ENCODE data around the gene MRTFB. TPM values are rescaled to one million over a fixed set of nuclear protein-coding genes. Genes with fewer than 3 reads are reported as not detected.
"Not testable (repeated sequence)": the region's sequence is repeated elsewhere in the genome, so short reads cannot be mapped to it uniquely, and the experiment has no call there.

The MRTFB gene
- 36.3 TPM for total RNA-seq

DNA sequence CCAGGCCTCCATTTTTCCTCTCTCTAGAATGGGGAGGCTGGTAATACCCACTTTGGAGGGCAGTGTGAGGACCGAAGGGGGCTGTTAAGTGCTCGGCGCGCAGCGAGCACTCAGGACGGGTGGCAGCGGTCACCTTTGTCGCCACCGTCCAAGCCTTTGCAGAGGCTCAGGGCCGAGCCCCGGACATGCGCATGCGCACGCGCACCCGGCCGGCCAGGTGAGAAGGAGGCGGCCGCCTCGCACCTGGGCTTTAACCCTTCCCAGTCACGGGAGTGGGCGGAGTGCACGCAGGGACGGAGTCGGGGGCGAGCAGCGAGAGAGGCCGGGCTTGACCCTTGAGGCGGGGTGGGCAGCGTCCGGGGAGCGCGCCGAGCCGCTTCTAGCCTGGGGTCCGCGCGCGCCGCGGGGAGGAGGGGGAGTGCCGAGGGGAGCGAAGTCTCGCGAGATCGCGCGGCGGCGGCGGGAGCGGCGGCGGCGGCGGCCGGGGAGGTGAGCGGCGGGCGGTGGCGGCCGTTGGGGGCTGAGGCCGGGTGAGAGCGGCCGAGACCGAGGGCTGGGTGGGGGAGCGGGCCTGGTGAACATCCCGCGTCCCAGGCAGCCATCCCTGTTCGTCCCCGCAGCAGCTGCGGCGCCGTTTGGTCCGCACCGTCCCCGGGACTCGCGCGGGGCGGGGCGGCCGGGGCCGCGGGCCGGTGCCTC is at the start of gene MRTFB:
TSS of gene MRTFB (plus strand) at position 443 of the 699 bp plus-strand sequence. CDS start 69,288 bp downstream, outside the sequence.
- DNase-seq: peak; percentile 74

- DNase-seq: not testable (repeated sequence)
These were observed 47.6 kb upstream of the MRTFB start for GRCh38 chr16:14023526-14023925.

- no peak for DNase-seq
These were observed 46.8 kb upstream of the MRTFB start for GRCh38 chr16:14024283-14024682.

- no peak for DNase-seq
These were observed 44.4 kb upstream of the MRTFB start for GRCh38 chr16:14026572-14027285.

DNA sequence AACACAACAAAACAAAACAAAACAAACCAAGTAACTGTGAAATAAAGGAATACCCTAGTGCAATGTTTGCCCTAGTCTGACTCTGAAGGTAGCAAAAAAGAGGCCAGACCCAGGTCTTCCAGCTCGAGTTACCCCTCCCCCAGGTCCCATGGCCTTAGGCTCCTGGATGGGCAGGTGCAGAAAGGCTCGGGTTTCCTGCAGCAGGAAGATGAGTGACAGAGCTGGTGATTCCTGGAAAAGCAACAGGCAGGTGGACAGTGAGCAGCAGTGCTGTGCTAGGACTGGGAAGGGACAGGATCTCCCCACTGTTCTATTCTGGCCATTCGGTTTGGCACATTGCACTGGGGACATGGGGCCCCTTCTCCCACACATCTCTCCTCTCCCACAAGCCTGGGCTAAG is 42.9 kb upstream of the MRTFB start:
- DNase-seq: no peak

- no peak for DNase-seq
These were observed 41.5 kb upstream of the MRTFB start for GRCh38 chr16:14029658-14030057.

GRCh38 chr16:14035092-14035491 is 36.0 kb upstream of the MRTFB start:
- no peak for DNase-seq

DNA sequence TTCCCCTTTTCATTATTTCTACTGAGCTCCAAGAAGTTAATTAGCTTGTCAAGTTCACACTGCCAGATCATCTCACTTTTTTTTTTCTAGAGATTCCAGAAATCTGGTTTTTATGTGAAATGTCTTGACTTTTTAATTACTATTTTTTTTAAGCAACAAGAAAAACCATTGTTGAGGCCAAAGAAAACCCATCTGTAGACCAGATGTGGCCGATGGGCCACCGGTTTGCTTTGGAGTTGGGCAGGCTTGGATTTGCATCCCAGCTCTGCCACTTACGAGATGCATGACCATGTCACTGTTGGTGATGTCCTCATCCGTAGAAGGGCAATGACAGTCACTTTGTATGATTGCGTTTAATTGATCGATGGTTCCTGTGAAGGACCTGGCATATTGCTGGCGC is 34.2 kb upstream of the MRTFB start:
- DNase-seq: no peak

DNA sequence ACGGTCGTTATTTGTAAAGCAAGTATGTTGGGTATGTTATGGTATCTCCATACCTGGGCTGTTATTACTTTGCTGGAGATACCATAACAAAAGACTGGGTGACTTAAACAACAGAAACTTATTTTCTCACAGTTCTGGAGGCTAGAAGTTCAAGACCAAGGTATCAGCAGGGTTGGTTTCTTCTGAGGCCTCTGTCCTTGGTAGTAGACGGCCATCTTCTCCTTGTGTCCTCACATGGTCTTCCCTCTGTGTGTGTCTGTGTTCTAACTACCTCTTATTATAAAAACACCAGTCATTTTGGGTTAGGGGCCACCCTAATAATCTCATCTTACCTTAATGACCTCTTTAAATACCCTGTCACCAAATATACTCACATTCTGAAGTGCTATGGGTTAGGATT is 33.2 kb upstream of the MRTFB start:
- no peak for DNase-seq

- DNase-seq: no peak
These were observed 30.0 kb upstream of the MRTFB start for GRCh38 chr16:14041164-14041563.

GRCh38 chr16:14042706-14043105 is 28.4 kb upstream of the MRTFB start:
- no peak for DNase-seq

DNA sequence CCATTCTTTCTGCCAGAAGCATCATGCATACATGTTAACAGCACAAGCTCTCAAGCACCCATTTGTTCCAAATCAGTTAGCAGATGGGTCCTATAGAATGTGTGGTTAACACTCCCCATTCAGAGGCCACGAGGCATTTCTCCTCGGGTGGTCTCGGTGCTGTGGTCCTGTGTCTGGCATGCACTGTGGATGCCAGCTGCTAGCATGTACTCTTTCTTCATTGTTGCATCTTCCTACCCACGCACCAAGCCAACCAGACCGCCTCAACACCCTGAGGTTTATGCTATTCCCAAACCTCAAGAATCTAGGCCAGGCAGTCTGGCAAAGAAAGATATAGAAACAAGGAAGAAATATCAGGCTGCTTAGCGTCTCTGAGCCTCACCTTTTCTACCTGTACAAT is 27.8 kb upstream of the MRTFB start:
- DNase-seq: peak; percentile 8

GRCh38 chr16:14043793-14044192 is 27.3 kb upstream of the MRTFB start:
- no peak for DNase-seq

DNA sequence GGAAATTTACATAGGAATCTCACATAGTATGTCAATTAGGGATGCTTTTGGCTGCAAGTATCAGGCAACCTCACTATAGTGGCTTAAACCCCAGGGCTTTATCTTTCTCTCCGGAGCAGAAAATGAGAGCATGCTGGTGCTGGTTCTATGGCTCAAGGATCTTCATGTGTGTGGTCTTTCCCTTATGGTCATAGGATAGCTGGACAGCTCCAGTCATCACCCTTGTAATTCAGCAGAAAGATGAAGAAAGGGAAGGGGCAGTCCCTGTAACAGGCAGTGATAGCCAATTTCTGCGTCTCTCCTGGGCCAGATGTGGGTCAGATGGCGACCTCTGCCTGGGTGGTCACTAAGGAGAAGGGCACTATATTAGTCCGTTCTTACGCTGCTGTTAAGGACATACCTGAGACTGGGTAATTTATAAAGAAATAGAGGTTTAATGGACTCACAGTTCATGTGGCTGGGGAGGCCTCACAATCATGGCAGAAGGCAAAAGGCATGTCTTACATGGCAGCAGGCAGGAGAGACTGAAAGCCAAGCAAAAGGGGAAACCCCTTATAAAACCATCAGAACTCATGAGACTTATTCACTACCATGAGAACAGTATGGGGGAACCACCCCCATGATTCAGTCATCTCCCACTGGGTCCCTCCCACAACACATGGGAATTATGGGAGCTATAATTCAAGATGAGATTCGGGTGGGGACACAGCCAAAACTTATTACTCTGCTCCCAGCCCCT is 23.8 kb upstream of the MRTFB start:
- DNase-seq: not testable (repeated sequence)

DNA sequence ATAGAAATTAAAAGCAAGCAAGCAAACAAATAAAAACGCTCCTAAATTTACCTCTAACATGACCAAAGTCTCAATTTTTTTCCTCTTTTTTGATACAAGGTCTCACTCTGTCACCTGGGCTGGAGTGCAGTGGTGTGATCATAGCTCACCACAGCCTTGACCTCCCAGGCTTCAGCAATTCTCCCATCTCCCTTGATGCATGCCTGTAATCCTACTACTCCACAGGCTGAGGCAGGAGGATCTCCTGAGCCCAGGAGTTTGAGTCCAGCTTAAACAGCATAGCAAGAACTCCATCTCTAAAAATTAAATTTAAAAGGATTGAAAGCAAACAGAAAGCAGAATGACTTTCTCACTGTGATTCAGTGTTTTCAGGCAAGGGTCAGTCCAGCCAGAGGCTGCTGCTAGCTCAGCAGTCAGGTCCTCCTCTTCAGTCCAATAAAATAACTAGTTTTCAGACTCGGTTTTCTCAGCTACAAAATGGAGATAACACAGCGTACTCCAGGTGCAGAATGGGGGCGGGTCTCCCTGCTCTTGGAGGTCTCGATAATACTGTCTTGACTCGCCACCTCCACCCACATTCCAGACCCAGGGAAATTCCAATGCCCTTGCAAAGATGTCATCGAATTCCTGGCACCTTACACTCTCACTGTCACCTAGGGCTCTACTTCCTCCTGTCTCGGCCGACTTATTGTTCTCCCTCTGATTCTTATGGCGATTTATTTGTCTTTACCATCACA is 20.7 kb upstream of the MRTFB start:
- no peak for DNase-seq

DNA sequence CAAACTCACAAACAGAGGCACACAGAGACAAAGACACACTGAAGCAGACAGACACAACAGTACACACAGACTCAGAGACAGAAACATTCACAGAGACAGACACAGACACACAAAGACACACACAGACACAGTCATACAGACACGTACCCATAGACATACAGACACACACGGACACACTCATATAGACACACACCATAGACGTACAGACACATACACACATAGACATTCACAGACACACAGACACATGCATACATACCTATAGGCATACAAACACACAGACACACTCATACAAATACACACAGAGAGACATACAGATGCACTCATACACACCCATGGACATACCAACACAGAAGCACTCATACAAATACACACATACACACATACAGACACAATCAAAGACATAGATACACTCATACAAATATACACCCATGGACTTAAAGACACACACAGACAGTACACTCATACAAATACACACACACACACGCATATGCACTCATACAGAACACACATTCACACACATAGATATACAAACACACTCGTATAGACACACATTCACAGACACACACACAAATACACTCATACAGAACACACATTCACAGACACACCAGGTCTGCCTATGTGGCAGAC is 19.9 kb upstream of the MRTFB start:
- no peak for DNase-seq

- no peak for DNase-seq
These were observed 14.1 kb upstream of the MRTFB start for GRCh38 chr16:14056970-14057369.

DNA sequence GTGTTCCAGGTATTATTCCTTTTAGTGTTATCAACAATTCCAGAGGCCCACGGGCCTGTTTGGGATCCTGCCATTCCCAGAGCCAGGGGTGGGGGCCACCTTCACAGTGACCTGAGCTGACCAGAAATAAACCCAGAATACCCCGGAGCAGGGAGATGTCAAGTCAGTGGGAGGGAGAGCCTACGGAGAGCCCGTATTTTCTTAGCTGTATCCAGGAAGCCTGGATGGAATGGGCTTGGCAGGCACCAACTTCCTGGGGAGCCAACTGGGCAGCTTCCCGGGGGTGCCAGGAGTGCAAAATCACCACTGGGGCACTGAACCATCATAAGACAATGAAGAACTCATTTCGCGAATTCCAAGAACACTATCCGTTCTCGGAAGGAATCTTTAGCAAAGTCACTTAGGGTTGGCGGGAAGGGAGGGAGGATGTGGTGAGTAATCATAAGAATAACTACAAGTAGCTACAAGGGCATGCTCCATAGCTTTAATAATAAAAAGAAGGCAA is 13.2 kb upstream of the MRTFB start:
- DNase-seq: peak; percentile 8

- no peak for DNase-seq
These were observed 9.3 kb upstream of the MRTFB start for GRCh38 chr16:14061732-14062259.

DNA sequence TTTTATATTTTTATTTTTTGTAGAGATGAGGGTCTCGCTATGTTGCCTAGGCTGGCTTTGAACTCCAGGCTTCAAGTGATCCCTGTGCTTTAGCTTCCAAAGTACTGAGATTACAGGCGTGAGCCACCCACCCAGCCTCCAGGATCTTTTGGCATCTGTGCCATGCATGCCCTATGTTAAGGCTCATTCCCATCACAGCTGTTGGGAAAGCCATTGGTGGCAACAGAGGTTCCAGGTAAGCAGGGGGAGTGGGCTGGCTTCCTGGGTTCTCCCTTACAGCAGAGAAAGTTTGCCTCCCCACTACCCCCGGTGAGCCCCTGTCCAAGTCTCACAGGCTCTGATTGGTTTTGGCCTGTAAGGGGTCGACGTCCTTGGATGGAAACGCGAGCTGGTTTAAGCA is 8.9 kb upstream of the MRTFB start:
- no peak for DNase-seq

All from occipital lobe (tissue), 2 donors.